Ovary (tissue), 9 donors: ENCODE measurements around the gene KCNIP3. TPM values are rescaled to one million over a fixed set of nuclear protein-coding genes. Genes with fewer than 3 reads are reported as not detected.
"Not testable (repeated sequence)": the region's sequence is repeated elsewhere in the genome, so short reads cannot be mapped to it uniquely, and the experiment has no call there.

Experiments used
- DNase-seq, 5 donors: peaks; one replicate each; pipeline ENCODE4 v3.0.0-alpha.2; 2019 to 2020
- H3K27ac ChIP-seq, 2 donors: fragments of 200-600 bp; one replicate each; pipeline versions ENCODE4 v1.5.1 to v1.8.0; 2019 to 2022
- H3K27me3 ChIP-seq: fragments of 200-600 bp; one replicate; pipeline ENCODE4 v1.8.0; 2022
- H3K36me3 ChIP-seq: fragments of 200-600 bp; sonication (generic); one replicate; pipeline ENCODE4 v1.5.1; 2019
- H3K4me1 ChIP-seq: one replicate; pipeline ENCODE4 v1.8.1; 2013; ENCODE audit warnings: mild to moderate bottlenecking, moderate library complexity; ENCODE audit not compliant: insufficient read depth
- H3K4me3 ChIP-seq: fragments of 200-600 bp; sonication (generic); one replicate; pipeline ENCODE4 v1.5.1; 2017
- H3K9me3 ChIP-seq, 2 donors: fragments of 200-600 bp in 1 of 2; sonication (generic) in 1 of 2; one replicate each; pipeline versions ENCODE4 v1.5.1 to v1.8.1; 2013 to 2019; ENCODE audit warnings: mild to moderate bottlenecking in 1 of 2, moderate library complexity in 1 of 2
- WGBS, 3 donors: extraction: QIAGEN DNeasy Blood & Tissue Kit in 1 of 3; methylation state at CpG; one replicate each; pipeline versions ENCODE4 v1.1.5 to v1.1.7; 2013 to 2017; 5-methylcytosine and 5-hydroxymethylcytosine counted together
- intact Hi-C, 4 donors: fragments of 100-400 bp; cut with DNase I; formaldehyde crosslinking; loops; one replicate each; pipeline versions ENCODE4 v1.11.0 to v1.15.1; 2022 to 2023
- polyA plus RNA-seq, 2 donors: library from polyadenylated mRNA; stranded (reverse); fragments of 200-250 nt in 1 of 2; fragments of 350-450 nt in 1 of 2; fragmentation: Illumina TruSeq in 1 of 2; extraction: RNeasy Lipid Tissue Mini Kit (QIAGEN cat#74804) in 1 of 2; gene quantifications; one replicate each; pipeline ENCODE4 v1.2.3, GENCODE V29; 2013 to 2014
- total RNA-seq, 7 donors: library from RNA; depleted of rRNA in 2 of 7; stranded (reverse); fragments of >200 nt in 2 of 7; fragmentation: NEBNext Ultra II Directional in 3 of 7; extraction: Animal tissue kit (Norgen Biotek cat#: 25700) in 3 of 7; gene quantifications; one replicate each; pipeline versions ENCODE4 v1.1.0 to v1.2.4, GENCODE V29; 2016 to 2023
- TF ChIP-seq, protein P1 (sequence below), 3 donors: fragments of 450-650 bp in 2 of 3; fragments of 200-600 bp in 1 of 3; IDR thresholded peaks; one replicate each; pipeline versions ENCODE4 v1.5.1 to v1.8.0; 2016 to 2022; ENCODE audit warnings: antibody characterized with exemption in 3 of 3, mild to moderate bottlenecking in 1 of 3
- donor health status: DM: no; HTN: no; CAD: no; lungs with moderate emphysema.
- donor health status: DM: no; HTN: no; CAD: no.
- donor health status: Bipolar disorder and iron deficiency.
- donor health status: DM: yes; HTN: yes; CAD: no.
- donor health status: DM: no; HTN: no; CAD: no.
- donor health status: DM: yes; HTN: yes; CAD: no.

Gene KCNIP3
- total and polyA plus RNA-seq, 9 donors: 2.2 to 26.0 (median 11.7) TPM

DNA sequence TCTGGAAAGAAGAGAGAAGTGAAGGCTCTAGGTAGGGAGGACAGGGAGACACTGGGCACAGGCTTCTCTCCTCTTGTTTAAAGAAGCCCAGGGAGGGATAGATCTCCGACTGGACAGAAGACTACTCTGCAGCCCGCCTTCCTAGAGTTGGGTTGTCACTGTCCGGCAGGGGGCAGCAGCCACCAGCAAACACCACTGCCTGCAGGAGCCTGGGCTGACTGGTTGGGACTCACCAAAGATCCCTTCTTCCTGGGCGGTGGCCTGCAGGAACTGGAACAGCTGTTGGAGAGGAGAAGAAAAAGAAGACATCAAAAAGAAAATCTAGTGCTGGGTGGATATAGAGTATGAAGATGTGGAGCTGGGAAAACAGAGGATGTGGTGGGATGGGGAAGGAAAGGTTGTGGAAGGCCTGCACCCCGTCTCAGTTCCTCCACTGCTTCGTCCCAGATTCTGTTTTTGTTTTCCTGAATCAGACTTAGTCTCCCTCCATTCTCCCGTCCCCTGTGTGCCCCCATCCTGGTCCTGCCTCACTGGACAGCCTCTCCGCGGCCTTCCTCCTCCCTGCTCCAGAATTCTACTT, 117.0 kb downstream of the KCNIP3 start:
- not testable (repeated sequence) for H3K4me3 ChIP-seq, H3K27ac ChIP-seq, H3K27me3 ChIP-seq, H3K36me3 ChIP-seq, H3K9me3 ChIP-seq, H3K4me1 ChIP-seq
- peak; percentile 74 to 88 (median 83) for DNase-seq
- intact Hi-C loops: loop anchor here in 2 of 4 donors (5.0 kb wide), 2 partner anchors 313 to 318 kb away; no protein-coding TSS in a partner anchor
- TF ChIP-seq, protein P1, sequence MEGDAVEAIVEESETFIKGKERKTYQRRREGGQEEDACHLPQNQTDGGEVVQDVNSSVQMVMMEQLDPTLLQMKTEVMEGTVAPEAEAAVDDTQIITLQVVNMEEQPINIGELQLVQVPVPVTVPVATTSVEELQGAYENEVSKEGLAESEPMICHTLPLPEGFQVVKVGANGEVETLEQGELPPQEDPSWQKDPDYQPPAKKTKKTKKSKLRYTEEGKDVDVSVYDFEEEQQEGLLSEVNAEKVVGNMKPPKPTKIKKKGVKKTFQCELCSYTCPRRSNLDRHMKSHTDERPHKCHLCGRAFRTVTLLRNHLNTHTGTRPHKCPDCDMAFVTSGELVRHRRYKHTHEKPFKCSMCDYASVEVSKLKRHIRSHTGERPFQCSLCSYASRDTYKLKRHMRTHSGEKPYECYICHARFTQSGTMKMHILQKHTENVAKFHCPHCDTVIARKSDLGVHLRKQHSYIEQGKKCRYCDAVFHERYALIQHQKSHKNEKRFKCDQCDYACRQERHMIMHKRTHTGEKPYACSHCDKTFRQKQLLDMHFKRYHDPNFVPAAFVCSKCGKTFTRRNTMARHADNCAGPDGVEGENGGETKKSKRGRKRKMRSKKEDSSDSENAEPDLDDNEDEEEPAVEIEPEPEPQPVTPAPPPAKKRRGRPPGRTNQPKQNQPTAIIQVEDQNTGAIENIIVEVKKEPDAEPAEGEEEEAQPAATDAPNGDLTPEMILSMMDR (IDR thresholded peaks at IDR 0.05): peak; percentile 45 to 63 (median 63)
- 49 to 58% (median 53%) methylated on average over 8 to 9 of the region's 9 CpGs for WGBS, 3 donors

DNA sequence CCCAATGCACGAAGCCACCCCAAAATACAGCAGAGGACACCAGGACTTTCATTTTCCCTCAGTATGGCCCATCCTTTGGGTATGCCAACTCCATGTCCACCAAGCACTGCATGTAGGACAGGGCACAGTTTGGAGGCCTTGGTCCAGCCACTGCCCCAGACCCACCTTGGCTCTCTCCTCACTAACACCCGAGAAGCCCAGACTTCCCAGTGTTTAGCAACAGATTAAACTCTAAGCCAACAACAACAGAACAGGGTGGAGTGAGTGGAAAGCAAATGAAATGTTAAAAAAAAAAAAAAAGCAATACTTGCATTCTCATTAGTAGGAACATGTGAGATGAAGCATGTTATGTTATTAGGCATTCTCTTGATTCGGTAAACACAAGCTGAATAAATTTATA, 118.0 kb downstream of the KCNIP3 start:
- H3K36me3 ChIP-seq, DNase-seq, H3K9me3 ChIP-seq, H3K27me3 ChIP-seq, intact Hi-C loops, H3K27ac ChIP-seq, H3K4me1 ChIP-seq, H3K4me3 ChIP-seq: not testable (repeated sequence)
- 40 to 46% (median 42%) methylated on average over 3 of the region's 3 CpGs for WGBS, 3 donors

DNA sequence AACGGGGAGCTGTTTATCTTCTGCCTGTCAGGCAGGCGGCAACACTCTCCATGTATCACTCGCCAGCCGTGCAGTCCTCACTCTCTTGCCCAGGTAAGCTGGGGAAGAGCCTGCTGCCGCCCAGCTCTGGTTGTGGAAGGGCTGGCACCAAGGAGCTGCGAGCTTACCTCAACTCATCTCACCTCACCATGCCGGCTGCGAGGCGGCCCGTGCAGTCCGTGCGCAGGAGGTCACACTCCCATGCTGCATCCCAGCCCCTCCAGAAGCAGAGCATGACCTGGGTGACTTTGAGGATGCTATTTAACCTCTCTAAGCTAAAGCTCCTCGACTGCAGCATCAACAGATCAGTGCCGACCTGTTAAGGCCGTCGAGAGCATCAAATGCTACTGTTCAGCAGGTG, 118.4 kb downstream of the KCNIP3 start:
- H3K4me3 ChIP-seq, H3K27me3 ChIP-seq, H3K4me1 ChIP-seq, H3K9me3 ChIP-seq, DNase-seq, intact Hi-C loops, H3K27ac ChIP-seq, H3K36me3 ChIP-seq: not testable (repeated sequence)
- WGBS, 3 donors: 67 to 81% (median 73%) methylated on average over 16 of the region's 16 CpGs

DNA sequence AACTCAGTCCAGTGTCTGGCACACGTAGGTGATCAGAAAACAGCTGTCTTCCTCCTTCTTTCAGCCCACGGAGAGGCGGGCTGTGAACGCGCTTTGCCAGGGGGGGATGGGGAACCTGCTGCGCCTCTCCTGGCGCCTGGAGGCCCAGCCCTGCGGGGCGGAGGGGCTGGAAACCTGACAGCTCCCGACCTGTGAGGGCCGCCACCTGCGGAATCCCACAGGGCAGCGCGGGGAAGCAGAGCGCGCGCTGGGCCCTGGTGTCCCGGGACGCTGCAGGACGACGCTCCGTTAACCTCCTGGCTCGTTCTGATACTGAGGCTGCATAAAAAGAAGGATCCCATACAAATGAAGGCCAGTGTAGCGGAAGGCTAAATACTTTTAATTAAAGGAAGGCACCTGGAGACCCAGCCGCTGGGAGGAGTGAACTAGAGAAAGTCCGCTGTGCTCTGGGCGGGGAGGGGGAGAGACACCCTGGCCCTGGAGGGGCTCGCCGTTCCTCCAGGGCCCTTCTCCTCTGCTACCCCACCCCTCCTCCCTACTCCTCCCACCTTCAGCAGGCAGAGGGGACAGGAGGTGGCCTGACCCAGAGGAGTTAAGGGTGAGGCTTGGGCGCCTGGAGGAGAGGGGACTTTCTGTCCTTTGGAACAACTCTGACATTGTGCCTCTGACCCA, 130.2 kb downstream of the KCNIP3 start:
- H3K27me3 ChIP-seq, H3K36me3 ChIP-seq, intact Hi-C loops, H3K4me1 ChIP-seq, DNase-seq, H3K27ac ChIP-seq, H3K9me3 ChIP-seq, H3K4me3 ChIP-seq: not testable (repeated sequence)
- 12 to 20% (median 13%) methylated on average over 2 to 13 of the region's 30 CpGs for WGBS, 3 donors

DNA sequence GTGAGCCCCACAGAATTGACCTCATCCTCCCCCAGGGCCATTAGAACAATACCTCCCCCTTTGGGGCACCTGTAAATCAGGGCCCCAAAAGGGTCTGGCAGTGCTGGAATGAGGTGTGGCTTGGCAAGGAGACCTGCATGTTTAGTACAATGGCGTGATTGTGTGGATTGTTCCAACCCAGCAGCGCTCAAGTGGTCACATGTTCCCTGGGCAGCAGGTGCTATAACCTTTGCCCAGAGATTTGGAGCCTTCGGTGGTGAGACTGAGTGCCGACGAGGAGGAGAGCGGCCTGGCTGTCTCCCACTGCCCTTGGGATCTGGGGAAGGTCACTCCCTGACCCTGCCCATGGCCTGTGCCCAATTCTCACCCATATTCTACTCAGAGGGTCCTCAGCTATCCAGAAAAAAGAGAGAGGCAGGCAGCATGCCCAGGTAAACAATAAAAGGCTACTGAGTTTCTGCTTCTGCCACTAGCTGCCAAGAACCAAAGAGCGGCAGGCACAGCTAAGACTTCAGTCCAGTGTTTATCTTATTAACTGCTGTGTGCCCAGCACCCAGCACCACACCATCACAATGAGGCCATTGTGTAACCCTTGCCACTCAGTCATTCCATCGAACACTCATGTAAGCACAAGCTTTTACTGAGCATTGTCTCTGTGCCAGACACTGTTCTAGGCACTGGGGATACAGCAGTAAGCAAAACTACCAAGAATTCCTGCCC, 132.8 kb downstream of the KCNIP3 start:
- H3K27ac ChIP-seq, H3K36me3 ChIP-seq, H3K27me3 ChIP-seq, H3K9me3 ChIP-seq, H3K4me3 ChIP-seq, intact Hi-C loops, H3K4me1 ChIP-seq, DNase-seq: not testable (repeated sequence)
- no CpG with 5 or more reads among the region's 8 CpGs for WGBS, 3 donors

DNA sequence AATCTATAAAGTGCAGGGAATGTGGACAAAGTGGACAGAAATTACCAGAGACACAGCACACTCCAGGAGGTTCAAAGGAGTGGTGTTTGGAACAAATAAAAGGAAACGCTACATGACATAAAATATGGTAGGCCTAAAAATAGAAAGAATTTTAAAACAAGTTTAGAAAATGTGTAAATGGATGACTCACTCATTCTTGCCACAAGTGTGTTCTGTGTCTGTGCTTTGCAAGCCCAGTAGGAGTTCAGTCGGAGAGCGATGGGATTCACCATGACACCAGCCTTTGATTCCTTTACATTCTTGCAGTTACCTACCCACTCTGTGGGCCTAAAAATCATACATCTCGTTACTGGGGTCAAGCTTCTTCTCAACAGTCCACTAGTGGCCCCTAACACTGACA, 136.2 kb downstream of the KCNIP3 start:
- H3K9me3 ChIP-seq, H3K4me1 ChIP-seq, DNase-seq, H3K27ac ChIP-seq, intact Hi-C loops, H3K27me3 ChIP-seq, H3K36me3 ChIP-seq, H3K4me3 ChIP-seq: not testable (repeated sequence)
- WGBS, 3 donors: 41 to 67% (median 54%) methylated on average over 1 of the region's 4 CpGs

DNA sequence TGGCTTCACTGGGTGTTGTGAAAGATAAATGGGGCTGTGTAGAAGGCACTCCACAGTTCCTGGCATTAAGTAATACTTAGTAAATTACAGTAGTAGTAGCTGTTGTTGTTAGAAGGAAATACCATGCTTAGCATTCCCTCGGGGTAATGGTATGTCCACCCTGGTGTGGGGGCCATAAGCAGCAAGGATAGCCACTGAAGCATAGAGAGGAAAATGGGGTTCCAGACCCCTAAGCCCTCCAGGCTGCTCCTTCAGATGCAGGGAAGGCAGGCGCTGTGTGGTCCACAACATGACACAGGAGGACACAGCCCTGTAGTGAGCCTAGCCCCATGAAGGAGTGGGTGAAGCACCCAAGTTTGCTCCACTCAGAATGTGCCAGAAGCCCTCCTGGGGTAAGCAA, 136.8 kb downstream of the KCNIP3 start:
- 95 to 100% (median 100%) methylated on average over 1 to 2 of the region's 2 CpGs for WGBS, 3 donors
- H3K27me3 ChIP-seq, intact Hi-C loops: not testable (repeated sequence)

GRCh38 chr2:95434507-95435076, 137.4 kb downstream of the KCNIP3 start:
- H3K9me3 ChIP-seq, H3K36me3 ChIP-seq, H3K4me1 ChIP-seq, H3K27ac ChIP-seq, H3K4me3 ChIP-seq, H3K27me3 ChIP-seq, intact Hi-C loops: not testable (repeated sequence)
- DNase-seq: peak in 1 of 5 donors; percentile 8
- WGBS, 3 donors: 64 to 93% methylated on average over 2 of the region's 3 CpGs; no CpG with 5 or more reads in 1 of the 3 donors

More for the DNA sequence above, 136.8 kb downstream of the KCNIP3 start:
- H3K4me3 ChIP-seq, H3K36me3 ChIP-seq, H3K9me3 ChIP-seq, H3K27ac ChIP-seq, H3K4me1 ChIP-seq, DNase-seq: not testable (repeated sequence)

GRCh38 chr2:95435162-95435871, 138.2 kb downstream of the KCNIP3 start:
- H3K36me3 ChIP-seq, H3K27ac ChIP-seq, H3K9me3 ChIP-seq, DNase-seq, H3K4me3 ChIP-seq, H3K4me1 ChIP-seq, H3K27me3 ChIP-seq, intact Hi-C loops: not testable (repeated sequence)
- WGBS, 3 donors: no CpG with 5 or more reads among the region's 30 CpGs
